Aorta (tissue), 5 donors: Measurements from ENCODE around the gene CHEK2. TPM values are rescaled to one million over a fixed set of nuclear protein-coding genes. Genes with fewer than 3 reads are reported as not detected.
"Not testable (repeated sequence)": the region's sequence is repeated elsewhere in the genome, so short reads cannot be mapped to it uniquely, and the experiment has no call there.

Experiments used
- ATAC-seq: fragments of 200-7000 bp; cut with Tn5 transposase; one replicate; pipeline ENCODE4 v1.9.1; 2022; ENCODE audit warnings: moderate library complexity; ENCODE audit not compliant: low FRiP score
- DNase-seq, 2 donors: peaks; one replicate each; pipeline ENCODE4 v3.0.0-alpha.2; 2020
- H3K27ac ChIP-seq, 2 donors: one replicate each; pipeline ENCODE4 v1.5.1; 2013; ENCODE audit warnings: low read length in 2 of 2, mild to moderate bottlenecking in 2 of 2, moderate library complexity in 2 of 2, control low read depth in 1 of 2, inconsistent platforms in 1 of 2, low read depth in 1 of 2
- H3K27me3 ChIP-seq, 2 donors: one replicate each; pipeline ENCODE4 v1.6.1; 2013; ENCODE audit warnings: control low read depth in 1 of 2, low read length in 1 of 2, mild to moderate bottlenecking in 1 of 2, moderate library complexity in 1 of 2; ENCODE audit not compliant: insufficient read depth in 2 of 2, control insufficient read depth in 1 of 2
- H3K36me3 ChIP-seq, 2 donors: one replicate each; pipeline ENCODE4 v1.6.1; 2013; ENCODE audit warnings: control low read depth in 1 of 2, low read length in 1 of 2, mild to moderate bottlenecking in 1 of 2; ENCODE audit not compliant: insufficient read depth in 2 of 2, control insufficient read depth in 1 of 2
- H3K4me1 ChIP-seq, 2 donors: one replicate each; pipeline ENCODE4 v1.6.1; 2013; ENCODE audit warnings: low read length in 2 of 2, control low read depth in 1 of 2, mild to moderate bottlenecking in 1 of 2, moderate library complexity in 1 of 2; ENCODE audit not compliant: insufficient read depth in 2 of 2, control insufficient read depth in 1 of 2
- H3K4me3 ChIP-seq, 2 donors: one replicate each; pipeline ENCODE4 v1.5.1; 2013; ENCODE audit warnings: low read length in 2 of 2, control low read depth in 1 of 2, mild to moderate bottlenecking in 1 of 2
- H3K9me3 ChIP-seq: one replicate; pipeline ENCODE4 v1.6.1; 2013; ENCODE audit warnings: mild to moderate bottlenecking, low read length; ENCODE audit not compliant: control insufficient read depth
- WGBS, 2 donors: extraction: QIAGEN DNeasy Blood & Tissue Kit; methylation state at CpG; one replicate each; pipeline ENCODE4 v1.1.7; 2013; 5-methylcytosine and 5-hydroxymethylcytosine counted together
- intact Hi-C, 2 donors: fragments of 100-400 bp; cut with DNase I; formaldehyde crosslinking; loops; one replicate each; pipeline versions ENCODE4 v1.14.2 to v1.15.0; 2022
- polyA plus RNA-seq, 2 donors: library from polyadenylated mRNA; stranded (reverse); fragments of 200-250 nt; gene quantifications; one replicate each; pipeline ENCODE4 v1.2.3, GENCODE V29; 2013
- total RNA-seq, 2 donors: library from RNA; stranded (reverse); fragmentation: NEBNext Ultra II Directional; extraction: Animal tissue kit (Norgen Biotek cat#: 25700); gene quantifications; one replicate each; pipeline ENCODE4 v1.2.1, GENCODE V29; 2021
- donor health status: healthy with polysubstance abuse.
- donor health status: Bipolar disorder and iron deficiency.
- donor health status: DM: no; HTN: no; CAD: no.
- donor health status: DM: no; HTN: no; CAD: no.
- donor health status: DM: yes; HTN: yes; CAD: no.

CHEK2 gene
- total and polyA plus RNA-seq, 4 donors: 5.3 to 15.3 (median 6.3) TPM

DNA sequence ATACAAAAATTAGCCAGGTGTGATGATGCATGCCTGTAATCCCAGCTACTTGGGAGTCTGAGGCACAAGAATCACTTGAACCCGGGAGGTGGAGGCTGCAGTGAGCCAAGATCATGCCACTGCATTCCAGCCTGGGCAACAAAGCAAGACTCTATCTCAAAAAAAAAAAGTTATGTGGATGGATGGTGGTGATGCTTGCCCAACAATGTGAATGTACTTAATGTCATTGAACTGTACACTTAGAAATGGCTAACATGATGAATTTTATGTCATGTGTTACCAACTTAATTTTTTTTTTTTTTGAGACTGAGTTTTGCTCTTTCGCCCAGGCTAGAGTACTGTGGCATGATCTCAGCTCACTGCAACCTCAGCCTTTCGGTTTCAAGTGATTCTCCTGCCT, 12.9 kb upstream of the CHEK2 start:
- H3K27me3 ChIP-seq, H3K4me3 ChIP-seq, intact Hi-C loops, DNase-seq, H3K4me1 ChIP-seq, ATAC-seq, H3K27ac ChIP-seq, H3K36me3 ChIP-seq, H3K9me3 ChIP-seq: not testable (repeated sequence)
- WGBS, 2 donors: 91 to 92% methylated on average over 3 of the region's 3 CpGs

GRCh38 chr22:28750471-28750881, 8.9 kb upstream of the CHEK2 start:
- Histone ChIP-seq H3K4me3 (no peak overlapping the region), H3K4me1 (no peaks in the 10 kb centered on the region), H3K27ac (no peak overlapping the region), H3K36me3 (peaks cover 0 to 5% of the 10 kb centered on the region in 2 donors), H3K9me3 (no peaks in the 10 kb centered on the region), H3K27me3 (no peaks in the 10 kb centered on the region)
- DNase-seq (no peak), ATAC-seq (no peak)
- intact Hi-C loops: no loop called here
- 6 to 11% methylated on average over 6 of the region's 6 CpGs for WGBS, 2 donors

GRCh38 chr22:28743852-28744251, 2.2 kb upstream of the CHEK2 start:
- ATAC-seq (no peak), DNase-seq (peak in 1 of 2 donors; percentile 3)
- WGBS, 2 donors: 94 to 97% methylated on average over 3 of the region's 3 CpGs
- no peaks in the 10 kb centered on the region for H3K4me1 ChIP-seq
- H3K27me3 ChIP-seq: no peaks in the 10 kb centered on the region
- no peaks in the 10 kb centered on the region for H3K9me3 ChIP-seq
- intact Hi-C loops: no loop called here
- H3K36me3 ChIP-seq: peaks cover 3 to 5% of the 10 kb centered on the region in 2 donors
- H3K4me3 ChIP-seq: no peak overlapping the region
- H3K27ac ChIP-seq: no peak overlapping the region

DNA sequence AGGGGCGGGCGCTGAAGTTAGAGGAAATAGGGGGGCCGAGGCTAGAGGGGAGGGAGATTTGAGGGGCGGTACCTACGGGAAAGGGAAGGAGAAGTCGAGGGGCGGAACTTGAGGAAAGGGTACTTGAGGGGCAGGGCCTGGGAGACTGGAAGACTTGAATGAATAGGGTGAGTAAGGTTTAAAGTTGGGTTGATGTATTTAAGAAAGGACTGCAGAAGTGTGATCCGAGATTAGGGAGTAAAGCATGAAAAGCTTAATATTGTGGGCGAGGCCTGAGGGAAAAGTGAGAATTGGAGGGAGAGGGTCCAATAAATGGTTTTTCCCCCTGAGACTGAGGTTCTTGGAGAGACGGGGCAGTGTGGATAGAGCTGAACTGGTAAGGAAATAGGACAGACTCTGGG, 942 bp upstream of the CHEK2 start:
- peak overlapping the region; percentile 30 to 49 for H3K4me3 ChIP-seq
- H3K9me3 ChIP-seq: no peaks in the 10 kb centered on the region
- ATAC-seq (no peak), DNase-seq (no peak)
- peaks cover 3 to 5% of the 10 kb centered on the region in 2 donors for H3K36me3 ChIP-seq
- peak overlapping the region in 1 of 2 donors; percentile 94 for H3K27ac ChIP-seq
- H3K4me1 ChIP-seq: no peaks in the 10 kb centered on the region
- intact Hi-C loops: loop anchor here in 1 of 2 donors (1.0 kb wide), 1 partner anchor 57 kb away; no protein-coding TSS in a partner anchor
- WGBS, 2 donors: 1 to 2% methylated on average over 10 of the region's 10 CpGs
- H3K27me3 ChIP-seq: no peaks in the 10 kb centered on the region

DNA sequence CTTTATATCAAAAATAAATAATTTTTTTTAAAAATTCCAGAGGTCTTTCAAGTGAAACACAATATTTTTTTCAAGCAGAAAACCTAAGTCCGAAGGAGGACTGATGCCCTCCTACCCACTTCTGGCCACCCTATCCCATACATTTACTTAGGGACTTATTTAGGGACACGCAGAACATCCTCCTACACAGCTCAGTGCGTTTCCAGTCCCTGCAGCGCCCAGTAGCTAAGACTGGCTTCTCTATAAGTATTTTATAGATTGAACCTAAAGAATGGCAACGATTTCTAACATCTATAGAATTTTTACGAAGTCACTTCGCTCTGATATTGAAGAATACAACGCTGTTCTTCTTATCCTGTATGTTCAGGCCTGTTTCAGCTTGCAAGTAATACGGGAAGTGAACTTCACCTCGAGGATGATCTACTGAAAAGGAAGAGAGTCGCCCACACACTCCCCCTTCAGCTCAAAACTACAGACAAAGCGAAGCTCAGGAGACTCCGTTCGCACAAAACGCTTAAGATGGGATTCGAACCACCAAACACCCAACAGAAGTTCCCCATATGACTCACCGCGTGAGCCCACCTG, 328 bp downstream of the CHEK2 start:
- intact Hi-C loops: no loop called here
- peak in 1 of 2 donors; percentile 15 for DNase-seq
- WGBS, 2 donors: 4 to 7% methylated on average over 18 of the region's 18 CpGs
- H3K36me3 ChIP-seq: peaks cover 3 to 4% of the 10 kb centered on the region in 2 donors
- no peak overlapping the region for H3K27ac ChIP-seq
- H3K4me1 ChIP-seq: no peaks in the 10 kb centered on the region
- ATAC-seq: no peak
- peak overlapping the region in 1 of 2 donors; percentile 50 for H3K4me3 ChIP-seq
- H3K9me3 ChIP-seq: no peaks in the 10 kb centered on the region
- H3K27me3 ChIP-seq: no peaks in the 10 kb centered on the region

DNA sequence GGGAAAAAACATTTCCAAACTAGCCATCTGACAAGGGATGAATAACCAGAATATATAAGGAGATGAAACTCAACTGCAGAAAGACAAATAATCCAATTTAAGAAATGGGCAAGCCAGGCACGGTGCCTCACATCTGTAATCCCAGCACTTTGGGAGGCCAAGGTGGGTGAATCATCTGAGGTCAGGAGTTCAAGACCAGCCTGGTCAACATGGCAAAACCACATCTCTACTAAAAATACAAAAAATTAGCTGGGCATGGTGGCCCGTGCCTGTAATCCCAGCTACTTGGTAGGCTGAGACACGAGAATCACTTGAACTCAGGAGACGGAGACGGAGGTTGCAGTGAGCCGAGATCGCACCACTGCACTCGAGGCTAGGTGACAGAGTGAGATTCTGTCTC, 2.7 kb downstream of the CHEK2 start:
- H3K36me3 ChIP-seq, H3K4me3 ChIP-seq, H3K27me3 ChIP-seq, H3K27ac ChIP-seq, H3K9me3 ChIP-seq, H3K4me1 ChIP-seq, ATAC-seq, intact Hi-C loops: not testable (repeated sequence)
- WGBS, 2 donors: 89% methylated on average over 8 of the region's 8 CpGs
- peak in 1 of 2 donors; percentile 31 for DNase-seq

GRCh38 chr22:28737701-28738100, 3.9 kb downstream of the CHEK2 start:
- Histone ChIP-seq H3K27me3 (no peaks in the 10 kb centered on the region), H3K27ac (no peak overlapping the region), H3K36me3 (no peaks in the 10 kb centered on the region), H3K9me3 (no peaks in the 10 kb centered on the region), H3K4me1 (no peaks in the 10 kb centered on the region), H3K4me3 (no peak overlapping the region)
- no peak for DNase-seq
- no peak for ATAC-seq
- 95 to 97% methylated on average over 3 of the region's 3 CpGs for WGBS, 2 donors
- intact Hi-C loops: no loop called here

- H3K4me3 ChIP-seq: no peak overlapping the region
- H3K27me3 ChIP-seq: no peaks in the 10 kb centered on the region
- intact Hi-C loops: no loop called here
- no peak for DNase-seq
- H3K36me3 ChIP-seq: no peaks in the 10 kb centered on the region
- no peak for ATAC-seq
- no peaks in the 10 kb centered on the region for H3K9me3 ChIP-seq
- no peaks in the 10 kb centered on the region for H3K4me1 ChIP-seq
- 86 to 87% methylated on average over 7 of the region's 7 CpGs for WGBS, 2 donors
- no peak overlapping the region for H3K27ac ChIP-seq
Measured at GRCh38 chr22:28736301-28737155, 5.1 kb downstream of the CHEK2 start.

DNA sequence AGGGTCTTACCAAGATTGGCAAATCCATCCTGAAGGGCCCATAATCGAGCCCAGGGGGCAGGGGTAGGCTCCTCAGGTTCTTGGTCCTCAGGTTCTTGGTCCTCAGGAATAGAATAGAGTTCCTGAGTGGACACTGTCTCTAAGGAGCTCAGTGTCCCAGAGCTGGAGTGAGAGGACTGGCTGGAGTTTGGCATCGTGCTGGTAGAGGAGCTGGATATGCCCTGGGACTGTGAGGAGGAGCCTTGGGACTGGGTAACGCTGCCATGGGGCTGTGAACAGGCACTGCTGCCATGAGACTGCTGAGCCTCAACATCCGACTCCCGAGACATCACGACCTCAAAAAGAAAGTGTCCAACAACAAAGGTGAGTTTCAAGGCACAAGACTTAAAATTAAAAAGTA, 7.2 kb downstream of the CHEK2 start:
- Histone ChIP-seq H3K27ac (no peak overlapping the region), H3K9me3 (no peaks in the 10 kb centered on the region), H3K4me1 (no peaks in the 10 kb centered on the region), H3K4me3 (no peak overlapping the region), H3K27me3 (no peaks in the 10 kb centered on the region), H3K36me3 (no peaks in the 10 kb centered on the region)
- DNase-seq: no peak
- WGBS, 2 donors: 89 to 92% methylated on average over 6 of the region's 6 CpGs
- no peak for ATAC-seq
- intact Hi-C loops: no loop called here
